OCI-LY3 (cell line): ENCODE measurements around the gene PGRMC1.

Source experiments
- EZH2phosphoT487 ChIP-seq: fragments of 200-600 bp; shearing (Covaris generic); IDR thresholded peaks from 2 replicates; pipeline ENCODE4 v1.6.1; 2018; ENCODE audit warnings: antibody characterized with exemption, mixed run types, low read depth
- TF ChIP-seq, protein P1 (sequence below): fragments of 200-600, 300-600 bp; sonication (generic); IDR thresholded peaks from 2 replicates; pipeline ENCODE4 v1.5.1; 2014; ENCODE audit warnings: antibody characterized with exemption, low read length, low read depth

GRCh38 chrX:119237562-119237942 is 1.5 kb downstream of the PGRMC1 start:
- TF ChIP-seq, protein P1, sequence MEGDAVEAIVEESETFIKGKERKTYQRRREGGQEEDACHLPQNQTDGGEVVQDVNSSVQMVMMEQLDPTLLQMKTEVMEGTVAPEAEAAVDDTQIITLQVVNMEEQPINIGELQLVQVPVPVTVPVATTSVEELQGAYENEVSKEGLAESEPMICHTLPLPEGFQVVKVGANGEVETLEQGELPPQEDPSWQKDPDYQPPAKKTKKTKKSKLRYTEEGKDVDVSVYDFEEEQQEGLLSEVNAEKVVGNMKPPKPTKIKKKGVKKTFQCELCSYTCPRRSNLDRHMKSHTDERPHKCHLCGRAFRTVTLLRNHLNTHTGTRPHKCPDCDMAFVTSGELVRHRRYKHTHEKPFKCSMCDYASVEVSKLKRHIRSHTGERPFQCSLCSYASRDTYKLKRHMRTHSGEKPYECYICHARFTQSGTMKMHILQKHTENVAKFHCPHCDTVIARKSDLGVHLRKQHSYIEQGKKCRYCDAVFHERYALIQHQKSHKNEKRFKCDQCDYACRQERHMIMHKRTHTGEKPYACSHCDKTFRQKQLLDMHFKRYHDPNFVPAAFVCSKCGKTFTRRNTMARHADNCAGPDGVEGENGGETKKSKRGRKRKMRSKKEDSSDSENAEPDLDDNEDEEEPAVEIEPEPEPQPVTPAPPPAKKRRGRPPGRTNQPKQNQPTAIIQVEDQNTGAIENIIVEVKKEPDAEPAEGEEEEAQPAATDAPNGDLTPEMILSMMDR, result no peak
- TF ChIP-seq EZH2phosphoT487, result no peak
